CD14-positive monocyte (primary cell): ENCODE measurements around the gene CNTNAP5. TPM values are rescaled to one million over a fixed set of nuclear protein-coding genes. Genes with fewer than 3 reads are reported as not detected.

Experiments
- DNase-seq, 3 donors: peaks; one replicate each; pipeline ENCODE4 v3.0.0-alpha.2; 2011 to 2022
- H2AFZ ChIP-seq: 2 replicates; pipeline ENCODE4 v1.6.0; 2012; ENCODE audit warnings: mild to moderate bottlenecking, low read depth, low read length, inconsistent platforms; ENCODE audit not compliant: insufficient read depth, poor library complexity, severe bottlenecking
- H3K27ac ChIP-seq, 2 donors: 1 replicate in 1 of 2; 2 replicates in 1 of 2; pipeline ENCODE4 v1.5.1; 2012 to 2013; ENCODE audit warnings: low read length in 2 of 2, control low read depth in 1 of 2, inconsistent platforms in 1 of 2, low read depth in 1 of 2, mild to moderate bottlenecking in 1 of 2
- H3K27me3 ChIP-seq, 2 donors: one replicate each; pipeline versions ENCODE4 v1.6.0 to v1.6.1; 2011 to 2013; ENCODE audit warnings: low read length in 2 of 2; ENCODE audit not compliant: control insufficient read depth in 2 of 2, insufficient read depth in 2 of 2
- H3K36me3 ChIP-seq, 2 donors: replicated peaks in 1 of 2; 1 replicate in 1 of 2; 2 replicates in 1 of 2; pipeline versions ENCODE4 v1.5.1 to v1.6.1; 2012 to 2013; ENCODE audit warnings: low read length in 2 of 2, control low read depth in 1 of 2, inconsistent platforms in 1 of 2, mild to moderate bottlenecking in 1 of 2; ENCODE audit not compliant: insufficient read depth in 2 of 2, control insufficient read depth in 1 of 2
- H3K4me1 ChIP-seq, 2 donors: 1 replicate in 1 of 2; 2 replicates in 1 of 2; pipeline versions ENCODE4 v1.5.1 to v1.6.1; 2012 to 2013; ENCODE audit warnings: low read length in 2 of 2, control low read depth in 1 of 2, inconsistent platforms in 1 of 2, mild to moderate bottlenecking in 1 of 2, moderate library complexity in 1 of 2; ENCODE audit not compliant: insufficient read depth in 2 of 2, control insufficient read depth in 1 of 2
- H3K4me2 ChIP-seq: replicated peaks from 2 replicates; pipeline ENCODE3; 2012; ENCODE audit warnings: low read length, moderate library complexity, mild to moderate bottlenecking; ENCODE audit not compliant: poor library complexity, severe bottlenecking; ENCODE audit errors: extremely low read depth
- H3K4me3 ChIP-seq, 3 experiments: fragments of 200-600 bp in 1 of 3; sonication (generic) in 1 of 3; replicated peaks in 1 of 3; 1 replicate in 2 of 3; 2 replicates in 1 of 3; pipeline ENCODE4 v1.5.1; 2011 to 2013; ENCODE audit warnings: low read length in 3 of 3, mild to moderate bottlenecking in 3 of 3, control low read depth in 2 of 3, low read depth in 2 of 3, inconsistent platforms in 1 of 3, moderate library complexity in 1 of 3
- H3K79me2 ChIP-seq: 2 replicates; pipeline ENCODE4 v1.6.0; 2012; ENCODE audit warnings: mild to moderate bottlenecking, control low read depth, inconsistent platforms, low read length, moderate library complexity; ENCODE audit not compliant: insufficient read depth
- H3K9ac ChIP-seq: 2 replicates; pipeline ENCODE4 v1.6.0; 2017; ENCODE audit warnings: low read length, mild to moderate bottlenecking; ENCODE audit not compliant: insufficient read depth, poor library complexity, severe bottlenecking
- H3K9me3 ChIP-seq, 2 donors: replicated peaks in 1 of 2; 1 replicate in 1 of 2; 2 replicates in 1 of 2; pipeline versions ENCODE4 v1.5.1 to v1.6.1; 2012 to 2013; ENCODE audit warnings: low read length in 2 of 2, control low read depth in 1 of 2; ENCODE audit not compliant: control insufficient read depth in 1 of 2, insufficient read depth in 1 of 2
- H4K20me1 ChIP-seq: 2 replicates; pipeline ENCODE4 v1.6.0; 2012; ENCODE audit warnings: mild to moderate bottlenecking, low read length, control low read depth, moderate library complexity; ENCODE audit not compliant: insufficient read depth
- H3K27ac Mint-ChIP-seq, 7 donors: one replicate each; pipeline ENCODE4 v1.8.0; 2020; ENCODE audit warnings: mild to moderate bottlenecking in 7 of 7, mixed read lengths in 7 of 7, moderate library complexity in 6 of 7, inconsistent platforms in 2 of 7
- H3K27me3 Mint-ChIP-seq, 3 donors: one replicate each; pipeline ENCODE4 v1.8.0; 2021 to 2022; ENCODE audit warnings: low read depth in 3 of 3, mild to moderate bottlenecking in 3 of 3, mixed read lengths in 3 of 3, moderate library complexity in 3 of 3, inconsistent platforms in 1 of 3
- H3K36me3 Mint-ChIP-seq, 2 donors: one replicate each; pipeline ENCODE4 v1.8.0; 2020; ENCODE audit warnings: mixed read lengths in 2 of 2, inconsistent platforms in 1 of 2, mild to moderate bottlenecking in 1 of 2
- H3K4me1 Mint-ChIP-seq: one replicate; pipeline ENCODE4 v1.8.0; 2020; ENCODE audit warnings: mild to moderate bottlenecking, mixed read lengths
- H3K4me3 Mint-ChIP-seq, 2 donors: one replicate each; pipeline ENCODE4 v1.8.0; 2020; ENCODE audit warnings: mild to moderate bottlenecking in 2 of 2, mixed read lengths in 2 of 2, moderate library complexity in 1 of 2
- H3K9me3 Mint-ChIP-seq, 7 donors: one replicate each; pipeline ENCODE4 v1.8.0; 2020 to 2022; ENCODE audit warnings: mixed read lengths in 7 of 7, mild to moderate bottlenecking in 6 of 7, moderate library complexity in 6 of 7, inconsistent platforms in 2 of 7
- CTCF ChIP-seq: fragments of 200-600 bp; IDR thresholded peaks from one replicate; pipeline ENCODE4 v1.8.0; 2022; ENCODE audit warnings: antibody characterized with exemption, mild to moderate bottlenecking
- WGBS: methylation state at CpG from one replicate; pipeline ENCODE4 v1.1.5; 2013; ENCODE audit warnings: missing lambda C conversion rate; ENCODE audit not compliant: insufficient coverage; 5-methylcytosine and 5-hydroxymethylcytosine counted together
- intact Hi-C, 2 donors: fragments of 100-400 bp; cut with micrococcal nuclease; formaldehyde crosslinking; loops; one replicate each; pipeline versions ENCODE4 v1.15.0 to v1.15.1; 2023
- polyA plus RNA-seq, 3 donors: library from polyadenylated mRNA; depleted of rRNA in 1 of 3; unstranded in 2 of 3; stranded (reverse) in 1 of 3; fragments of 300-500 nt in 2 of 3; fragments of >200 nt in 1 of 3; fragmentation: Illumina TruSeq in 2 of 3; gene quantifications; 1 replicate in 2 of 3; 2 replicates in 1 of 3; pipeline ENCODE4 v1.2.3, GENCODE V29; 2012 to 2021

CNTNAP5 gene
- polyA plus RNA-seq, 3 donors = not detected

GRCh38 chr2:124776332-124776731, 751.2 kb downstream of the CNTNAP5 start:
- no peak for DNase-seq
- intact Hi-C loops = no loop called here
- no peak overlapping the region for H3K9ac ChIP-seq
- Mint-ChIP-seq H3K4me1 (no peaks in the 10 kb centered on the region), H3K9me3 (peaks cover 0 to 11% (median 6%) of the 10 kb centered on the region in 7 donors), H3K36me3 (no peaks in the 10 kb centered on the region), H3K27me3 (peaks cover 0 to 2% (median 1%) of the 10 kb centered on the region in 3 donors), H3K27ac (no peak overlapping the region), H3K4me3 (no peak overlapping the region)
- H3K4me2 ChIP-seq = no peak overlapping the region
- H3K9me3 ChIP-seq = peaks cover 0 to 7% of the 10 kb centered on the region in 2 donors
- TF ChIP-seq CTCF = no peak
- H3K79me2 ChIP-seq = no peaks in the 10 kb centered on the region
- H3K36me3 ChIP-seq = no peaks in the 10 kb centered on the region
- H3K27me3 ChIP-seq = no peaks in the 10 kb centered on the region
- H4K20me1 ChIP-seq = no peaks in the 10 kb centered on the region
- H3K27ac ChIP-seq = no peak overlapping the region
- H3K4me3 ChIP-seq = no peak overlapping the region
- 82% methylated on average over 2 of the region's 3 CpGs for WGBS
- no peak overlapping the region for H2AFZ ChIP-seq
- no peaks in the 10 kb centered on the region for H3K4me1 ChIP-seq

- no peaks in the 10 kb centered on the region for H3K36me3 Mint-ChIP-seq
- H3K27me3 Mint-ChIP-seq = peaks cover 0 to 2% (median 0%) of the 10 kb centered on the region in 3 donors
These were observed 753.0 kb downstream of the CNTNAP5 start for GRCh38 chr2:124778076-124778475.

More at GRCh38 chr2:124778076-124778475, 753.0 kb downstream of the CNTNAP5 start:
- Histone ChIP-seq H3K9me3 (peaks cover 0 to 2% of the 10 kb centered on the region in 2 donors), H2AFZ (no peak overlapping the region), H4K20me1 (no peaks in the 10 kb centered on the region), H3K79me2 (no peaks in the 10 kb centered on the region), H3K4me2 (no peak overlapping the region), H3K27ac (no peak overlapping the region), H3K36me3 (no peaks in the 10 kb centered on the region), H3K27me3 (no peaks in the 10 kb centered on the region), H3K4me3 (no peak overlapping the region), H3K9ac (no peak overlapping the region), H3K4me1 (no peaks in the 10 kb centered on the region)
- no peak for TF ChIP-seq CTCF
- Mint-ChIP-seq H3K27ac (no peak overlapping the region), H3K4me1 (no peaks in the 10 kb centered on the region), H3K9me3 (peaks cover 0 to 8% (median 2%) of the 10 kb centered on the region in 7 donors), H3K4me3 (no peak overlapping the region)
- no peak for DNase-seq
- WGBS = no CpG with 5 or more reads among the region's 2 CpGs
- intact Hi-C loops = no loop called here
